HepG2 (cell line): ENCODE measurements around the gene ACSM2A. TPM values are rescaled to one million over a fixed set of nuclear protein-coding genes. Genes with fewer than 3 reads are reported as not detected.

Source experiments
- ATF1 ChIP-seq: IDR thresholded peaks from 2 replicates; pipeline ENCODE4 v1.6.1; 2016; ENCODE audit warnings: mild to moderate bottlenecking, control low read depth
- CC2D1A ChIP-seq: sonication (generic); formaldehyde crosslinking; IDR thresholded peaks from 2 replicates; pipeline ENCODE4 v1.8.1; 2023; ENCODE audit warnings: mild to moderate bottlenecking, missing genetic modification reagents
- DNMT3B ChIP-seq: conservative IDR thresholded peaks from 2 replicates; pipeline ENCODE4 v1.6.1; 2016; ENCODE audit warnings: missing biosample characterization, control low read depth
- E2F2 ChIP-seq: sonication (generic); formaldehyde crosslinking; IDR thresholded peaks from 2 replicates; pipeline ENCODE4 v1.4.0; 2020; ENCODE audit warnings: missing genetic modification reagents, borderline replicate concordance
- HMG20A ChIP-seq: IDR thresholded peaks from 2 replicates; pipeline ENCODE4 v1.6.1; 2016; ENCODE audit warnings: borderline replicate concordance
- JUND ChIP-seq: sonication (generic); formaldehyde crosslinking; IDR thresholded peaks from 2 replicates; pipeline ENCODE4 v1.8.0; 2022; ENCODE audit warnings: mild to moderate bottlenecking, missing genetic modification reagents
- KDM3A ChIP-seq: IDR thresholded peaks from 2 replicates; pipeline ENCODE4 v1.6.1; 2018; ENCODE audit warnings: low read depth, missing compliant biosample characterization
- NAIF1 ChIP-seq: sonication (generic); formaldehyde crosslinking; IDR thresholded peaks from 2 replicates; pipeline ENCODE4 v1.5.0; 2020; ENCODE audit warnings: mild to moderate bottlenecking, missing genetic modification reagents, borderline replicate concordance
- POLR2AphosphoS2 ChIP-seq: IDR thresholded peaks from 2 replicates; pipeline ENCODE4 v1.6.1; 2011; ENCODE audit warnings: low read depth, low read length, improper control_type of control experiment
- RERE ChIP-seq: IDR thresholded peaks from 2 replicates; pipeline ENCODE4 v1.6.1; 2016; ENCODE audit warnings: low read depth, missing genetic modification reagents, missing compliant biosample characterization
- SATB2 ChIP-seq: sonication (generic); formaldehyde crosslinking; IDR thresholded peaks from 2 replicates; pipeline ENCODE4 v1.5.0; 2020; ENCODE audit warnings: missing genetic modification reagents
- THAP7 ChIP-seq: sonication (generic); formaldehyde crosslinking; IDR thresholded peaks from 2 replicates; pipeline ENCODE4 v1.8.1; 2023; ENCODE audit warnings: mild to moderate bottlenecking, missing genetic modification reagents
- U2AF1 ChIP-seq: fragments of 200-400 bp; formaldehyde crosslinking; optimal IDR thresholded peaks from 2 replicates; pipeline ENCODE3; 2017; ENCODE audit warnings: mild to moderate bottlenecking, low read depth, low read length
- ZBTB7B ChIP-seq: sonication (generic); formaldehyde crosslinking; IDR thresholded peaks from 2 replicates; pipeline ENCODE4 v1.4.0; 2020; ENCODE audit warnings: missing genetic modification reagents
- ZNF121 ChIP-seq: sonication (generic); formaldehyde crosslinking; IDR thresholded peaks from 2 replicates; pipeline ENCODE4 v1.5.0; 2020; ENCODE audit warnings: mild to moderate bottlenecking, missing genetic modification reagents
- ZNF136 ChIP-seq: sonication (generic); formaldehyde crosslinking; IDR thresholded peaks from 2 replicates; pipeline ENCODE4 v1.8.1; 2022; ENCODE audit warnings: low read depth, mild to moderate bottlenecking, moderate library complexity, missing genetic modification reagents
- ZNF333 ChIP-seq: sonication (generic); formaldehyde crosslinking; IDR thresholded peaks from 2 replicates; pipeline ENCODE4 v1.4.0; 2020; ENCODE audit warnings: mild to moderate bottlenecking, missing genetic modification reagents, borderline replicate concordance
- ZNF557 ChIP-seq: sonication (generic); formaldehyde crosslinking; IDR thresholded peaks from 2 replicates; pipeline ENCODE4 v1.4.0; 2020; ENCODE audit warnings: missing genetic modification reagents
- polyA plus RNA-seq, 8 experiments: library from polyadenylated mRNA; depleted of rRNA in 3 of 8; stranded (reverse) in 7 of 8; unstranded in 1 of 8; fragments of >200 nt; fragmentation: Illumina TruSeq in 4 of 8; extraction: Trizol in 4 of 8; gene quantifications; 2 replicates each; pipeline versions ENCODE4 v1.2.1 to v1.2.3, GENCODE V29; 2011 to 2016; ENCODE audit warnings: low read depth in 4 of 8, missing spikeins in 1 of 8, mixed read lengths in 1 of 8; ENCODE audit not compliant: insufficient read depth in 1 of 8
- total RNA-seq, 5 experiments: library from RNA; depleted of rRNA; stranded (reverse); fragments of >200 nt; fragmentation: Illumina TruSeq; extraction: Trizol; gene quantifications; 2 replicates each; pipeline ENCODE4 v1.2.3, GENCODE V29; 2016; ENCODE audit warnings: low read depth in 1 of 5
- TF ChIP-seq, protein P1 (sequence below): fragments of 450-650 bp; IDR thresholded peaks from 2 replicates; pipeline ENCODE4 v1.6.1; 2017
- TF ChIP-seq, protein P2 (sequence below): sonication (generic); formaldehyde crosslinking; IDR thresholded peaks from 2 replicates; pipeline ENCODE4 v1.9.0; 2022; ENCODE audit warnings: missing genetic modification reagents, mild to moderate bottlenecking, borderline replicate concordance

The ACSM2A gene
- total and polyA plus RNA-seq, 2 of the 13 experiments (the other 11 are each of a cell fraction or from before 2014, with no cell fraction given), result 11.4 to 16.3 TPM

DNA sequence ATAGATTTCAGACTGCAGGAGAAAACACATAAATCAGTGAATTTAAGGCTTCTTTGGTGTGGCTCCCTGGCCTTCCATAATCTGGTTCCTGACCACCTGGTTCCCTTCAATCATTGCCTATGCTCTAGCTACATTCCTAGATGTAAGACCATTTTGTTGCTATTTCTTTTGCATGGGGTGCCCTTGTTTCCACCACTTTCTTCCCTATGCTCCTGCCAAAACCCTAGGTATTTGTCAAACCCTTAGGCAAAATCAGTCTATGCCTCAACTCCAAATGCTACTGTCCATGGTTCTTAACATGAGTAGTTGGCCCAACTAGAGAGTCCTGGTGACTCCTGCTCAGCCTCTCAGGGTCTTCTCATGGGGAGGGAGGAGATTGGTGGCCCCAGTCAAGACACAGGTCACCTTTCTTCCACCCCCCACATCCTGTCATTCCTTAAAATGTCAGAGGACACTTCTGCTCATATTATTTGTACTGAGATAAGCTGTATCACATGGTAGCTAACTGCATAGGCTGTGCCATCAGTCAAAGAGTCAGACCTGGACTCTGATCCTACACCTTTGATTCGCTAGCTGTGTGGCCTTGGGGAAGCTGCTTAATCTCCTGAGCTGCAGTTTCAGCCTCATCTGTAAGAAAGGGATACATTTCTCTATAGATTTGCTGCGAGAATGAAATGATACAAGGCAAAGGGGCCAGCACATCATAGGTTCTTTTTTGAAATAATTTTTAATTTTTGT lies 27.0 kb upstream of the ACSM2A start (continued):
- TF ChIP-seq RERE (peak; percentile 67; the same call in 1 of the 2 replicates), KDM3A (CRISPR knock-in tag) (no peak), ZBTB7B (CRISPR knock-in tag) (peak; percentile 88; the same call in 1 of the 2 replicates), JUND (peak; percentile 45; the same call in 1 of the 2 replicates), ZNF557 (CRISPR knock-in tag) (peak; percentile 27; the same call in 1 of the 2 replicates), ATF1 (CRISPR knock-in tag) (no peak), THAP7 (CRISPR knock-in tag) (no peak), E2F2 (CRISPR knock-in tag) (no peak), CC2D1A (CRISPR knock-in tag) (no peak), U2AF1 (no peak), POLR2AphosphoS2 (no peak), ZNF121 (CRISPR knock-in tag) (no peak; the same call in 1 of the 2 replicates), NAIF1 (CRISPR knock-in tag) (no peak), HMG20A (CRISPR knock-in tag) (peak; percentile 89; the same call in 1 of the 2 replicates), ZNF136 (CRISPR knock-in tag) (peak; percentile 76; the same call in 1 of the 2 replicates), DNMT3B (no peak), SATB2 (CRISPR knock-in tag) (no peak; the same call in 1 of the 2 replicates), ZNF333 (CRISPR knock-in tag) (no peak)
- TF ChIP-seq, protein P1, sequence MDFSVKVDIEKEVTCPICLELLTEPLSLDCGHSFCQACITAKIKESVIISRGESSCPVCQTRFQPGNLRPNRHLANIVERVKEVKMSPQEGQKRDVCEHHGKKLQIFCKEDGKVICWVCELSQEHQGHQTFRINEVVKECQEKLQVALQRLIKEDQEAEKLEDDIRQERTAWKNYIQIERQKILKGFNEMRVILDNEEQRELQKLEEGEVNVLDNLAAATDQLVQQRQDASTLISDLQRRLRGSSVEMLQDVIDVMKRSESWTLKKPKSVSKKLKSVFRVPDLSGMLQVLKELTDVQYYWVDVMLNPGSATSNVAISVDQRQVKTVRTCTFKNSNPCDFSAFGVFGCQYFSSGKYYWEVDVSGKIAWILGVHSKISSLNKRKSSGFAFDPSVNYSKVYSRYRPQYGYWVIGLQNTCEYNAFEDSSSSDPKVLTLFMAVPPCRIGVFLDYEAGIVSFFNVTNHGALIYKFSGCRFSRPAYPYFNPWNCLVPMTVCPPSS, result no peak
- TF ChIP-seq, protein P2, sequence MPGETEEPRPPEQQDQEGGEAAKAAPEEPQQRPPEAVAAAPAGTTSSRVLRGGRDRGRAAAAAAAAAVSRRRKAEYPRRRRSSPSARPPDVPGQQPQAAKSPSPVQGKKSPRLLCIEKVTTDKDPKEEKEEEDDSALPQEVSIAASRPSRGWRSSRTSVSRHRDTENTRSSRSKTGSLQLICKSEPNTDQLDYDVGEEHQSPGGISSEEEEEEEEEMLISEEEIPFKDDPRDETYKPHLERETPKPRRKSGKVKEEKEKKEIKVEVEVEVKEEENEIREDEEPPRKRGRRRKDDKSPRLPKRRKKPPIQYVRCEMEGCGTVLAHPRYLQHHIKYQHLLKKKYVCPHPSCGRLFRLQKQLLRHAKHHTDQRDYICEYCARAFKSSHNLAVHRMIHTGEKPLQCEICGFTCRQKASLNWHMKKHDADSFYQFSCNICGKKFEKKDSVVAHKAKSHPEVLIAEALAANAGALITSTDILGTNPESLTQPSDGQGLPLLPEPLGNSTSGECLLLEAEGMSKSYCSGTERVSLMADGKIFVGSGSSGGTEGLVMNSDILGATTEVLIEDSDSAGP, result no peak
